ENCODE data around the gene EBI3.
"Not testable (repeated sequence)": the region's sequence is repeated elsewhere in the genome, so short reads cannot be mapped to it uniquely, and the experiment has no call there.

DNA sequence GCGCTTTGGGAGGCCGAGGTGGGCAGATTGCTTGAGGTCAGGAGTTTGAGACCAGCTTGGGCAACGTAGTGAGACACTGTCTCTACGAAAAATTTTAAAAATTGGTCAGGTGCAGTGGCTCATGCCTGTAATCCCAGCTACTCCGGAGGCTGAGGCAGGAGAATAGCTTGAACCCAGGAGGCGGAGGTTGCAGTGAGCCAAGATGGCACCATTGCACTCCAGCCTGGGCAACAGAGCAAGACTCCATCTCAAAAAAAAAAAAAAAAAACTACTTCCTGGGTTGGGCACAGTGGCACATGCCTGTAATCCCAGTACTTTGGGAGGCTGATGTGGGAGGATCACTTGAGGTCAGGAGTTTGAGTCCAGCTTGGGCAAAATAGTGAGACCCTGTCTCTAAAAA is 2.2 kb downstream of the EBI3 start:
- not testable (repeated sequence) for TF ChIP-seq EZH2 (IDR thresholded peaks at IDR 0.05); POLR2AphosphoS5 (IDR thresholded peaks at IDR 0.05; ENCODE audit: borderline replicate concordance, low read depth, low read length); FOXP2 (optimal IDR thresholded peaks at IDR 0.05; ENCODE audit: control extremely low read depth, extremely low read length, insufficient read depth)

Measured in SK-N-MC (cell line).